Adrenal gland (tissue), 12 donors: Measurements from ENCODE around the gene RABGGTA. TPM values are rescaled to one million over a fixed set of nuclear protein-coding genes. Genes with fewer than 3 reads are reported as not detected.

Source experiments
- DNase-seq, 7 donors: peaks; one replicate each; pipeline ENCODE4 v3.0.0-alpha.2; 2019 to 2020
- H3K27ac ChIP-seq, 5 donors: fragments of 200-600 bp; sonication (generic) in 4 of 5; 1 replicate in 3 of 5; 2 replicates in 2 of 5; pipeline versions ENCODE4 v1.5.1 to v1.8.0; 2016 to 2020; ENCODE audit warnings: mild to moderate bottlenecking in 1 of 5
- H3K27me3 ChIP-seq: fragments of 200-600 bp; 2 replicates; pipeline ENCODE4 v1.8.0; 2021
- H3K36me3 ChIP-seq, 2 donors: fragments of 200-600 bp; replicated peaks in 1 of 2; 1 replicate in 1 of 2; 2 replicates in 1 of 2; pipeline versions ENCODE4 v1.5.1 to v1.8.0; 2018 to 2022
- H3K4me1 ChIP-seq, 2 donors: fragments of 200-600 bp; replicated peaks in 1 of 2; 1 replicate in 1 of 2; 2 replicates in 1 of 2; pipeline versions ENCODE4 v1.5.1 to v1.8.0; 2018 to 2021
- H3K4me3 ChIP-seq, 4 donors: fragments of 200-600 bp; sonication (generic) in 3 of 4; one replicate each; pipeline ENCODE4 v1.5.1; 2016 to 2018
- H3K9me3 ChIP-seq, 3 donors: fragments of 200-600 bp; sonication (generic) in 1 of 3; replicated peaks in 1 of 3; 1 replicate in 2 of 3; 2 replicates in 1 of 3; pipeline versions ENCODE4 v1.5.1 to v1.8.0; 2016 to 2021
- POLR2A ChIP-seq, 2 donors: fragments of 450-650 bp; IDR thresholded peaks; one replicate each; pipeline ENCODE4 v1.6.1; 2017; ENCODE audit warnings: antibody characterized with exemption in 2 of 2, mild to moderate bottlenecking in 2 of 2, moderate library complexity in 1 of 2
- WGBS, 4 donors: extraction: QIAGEN DNeasy Blood & Tissue Kit in 2 of 4; methylation state at CpG; one replicate each; pipeline versions ENCODE4 v1.1.5 to v1.1.7; 2013 to 2017; 5-methylcytosine and 5-hydroxymethylcytosine counted together
- intact Hi-C, 2 donors: fragments of 100-400 bp; cut with DNase I; formaldehyde crosslinking; loops; one replicate each; pipeline versions ENCODE4 v1.14.1 to v1.15.0; 2022 to 2023
- polyA plus RNA-seq, 3 donors: library from polyadenylated mRNA; stranded (reverse); fragments of 200-250 nt in 2 of 3; fragments of 350-450 nt in 1 of 3; fragmentation: Illumina TruSeq in 1 of 3; extraction: RNeasy Lipid Tissue Mini Kit (QIAGEN cat#74804) in 1 of 3; gene quantifications; one replicate each; pipeline ENCODE4 v1.2.3, GENCODE V29; 2013 to 2014
- total RNA-seq, 9 donors: library from RNA; depleted of rRNA in 4 of 9; stranded (reverse); fragments of >200 nt in 4 of 9; fragments of 120-200 nt in 1 of 9; fragmentation: NEBNext Ultra II Directional in 1 of 9; extraction: Animal tissue kit (Norgen Biotek cat#: 25700) in 1 of 9; gene quantifications; one replicate each; pipeline versions ENCODE4 v1.1.0 to v1.2.4, GENCODE V29; 2013 to 2023
- TF ChIP-seq, protein P1 (sequence below), 6 experiments: fragments of 450-650 bp in 4 of 6; fragments of 200-600 bp in 2 of 6; sonication (generic) in 1 of 6; IDR thresholded peaks; 1 replicate in 5 of 6; 2 replicates in 1 of 6; pipeline versions ENCODE4 v1.5.1 to v1.8.0; 2016 to 2021; ENCODE audit warnings: antibody characterized with exemption in 6 of 6, mild to moderate bottlenecking in 2 of 6, moderate library complexity in 1 of 6
- donor health status: healthy with polysubstance abuse.
- donor health status: Bipolar disorder and iron deficiency.
- donor health status: DM: yes; HTN: yes; CAD: no.
- donor health status: DM: no; HTN: no; CAD: no.
- donor health status: DM: no; HTN: no; CAD: no.
- donor health status: DM: yes; HTN: yes; CAD: no.

RABGGTA gene
- total and polyA plus RNA-seq, 12 donors = 15.7 to 124 (median 32.6) TPM

- H3K4me1 ChIP-seq = peaks cover 5 to 22% of the 10 kb centered on the region in 2 donors
- DNase-seq = no peak
- TF ChIP-seq, protein P1, sequence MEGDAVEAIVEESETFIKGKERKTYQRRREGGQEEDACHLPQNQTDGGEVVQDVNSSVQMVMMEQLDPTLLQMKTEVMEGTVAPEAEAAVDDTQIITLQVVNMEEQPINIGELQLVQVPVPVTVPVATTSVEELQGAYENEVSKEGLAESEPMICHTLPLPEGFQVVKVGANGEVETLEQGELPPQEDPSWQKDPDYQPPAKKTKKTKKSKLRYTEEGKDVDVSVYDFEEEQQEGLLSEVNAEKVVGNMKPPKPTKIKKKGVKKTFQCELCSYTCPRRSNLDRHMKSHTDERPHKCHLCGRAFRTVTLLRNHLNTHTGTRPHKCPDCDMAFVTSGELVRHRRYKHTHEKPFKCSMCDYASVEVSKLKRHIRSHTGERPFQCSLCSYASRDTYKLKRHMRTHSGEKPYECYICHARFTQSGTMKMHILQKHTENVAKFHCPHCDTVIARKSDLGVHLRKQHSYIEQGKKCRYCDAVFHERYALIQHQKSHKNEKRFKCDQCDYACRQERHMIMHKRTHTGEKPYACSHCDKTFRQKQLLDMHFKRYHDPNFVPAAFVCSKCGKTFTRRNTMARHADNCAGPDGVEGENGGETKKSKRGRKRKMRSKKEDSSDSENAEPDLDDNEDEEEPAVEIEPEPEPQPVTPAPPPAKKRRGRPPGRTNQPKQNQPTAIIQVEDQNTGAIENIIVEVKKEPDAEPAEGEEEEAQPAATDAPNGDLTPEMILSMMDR (IDR thresholded peaks at IDR 0.05) = no peak
- TF ChIP-seq POLR2A (IDR thresholded peaks at IDR 0.05) = no peak
- H3K27me3 ChIP-seq = no peaks in the 10 kb centered on the region
- no peak overlapping the region for H3K4me3 ChIP-seq
- no peaks in the 10 kb centered on the region for H3K9me3 ChIP-seq
- H3K36me3 ChIP-seq = peaks cover 0 to 9% of the 10 kb centered on the region in 2 donors
- intact Hi-C loops = no loop called here
- H3K27ac ChIP-seq = no peak overlapping the region
- WGBS, 4 donors = 77 to 87% (median 80%) methylated on average over 2 of the region's 2 CpGs
Observed at GRCh38 chr14:24272467-24272866, 1.1 kb upstream of the RABGGTA start.

DNA sequence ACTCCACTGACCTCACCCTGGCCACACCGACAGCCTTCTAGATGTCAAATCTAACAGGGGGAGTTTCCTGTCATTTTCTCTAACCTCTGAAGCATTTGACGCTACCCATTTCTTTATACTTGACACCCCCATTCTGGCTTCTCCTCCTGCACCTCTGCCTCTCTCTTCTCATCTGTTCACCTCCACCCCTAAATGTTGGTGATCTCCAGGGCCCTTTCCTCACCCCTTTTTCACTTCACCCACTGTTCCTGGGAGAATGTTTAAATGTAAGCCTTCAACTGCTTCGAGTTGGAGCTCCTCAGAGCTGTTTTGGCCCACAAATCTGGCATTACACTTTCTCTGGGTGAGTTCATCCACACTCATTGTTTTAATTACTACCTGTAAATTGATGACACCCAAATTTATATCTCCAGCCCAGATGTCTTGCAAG is 452 bp upstream of the RABGGTA start:
- Histone ChIP-seq H3K27ac (peak overlapping the region in 4 of 5 donors; percentile 87 to 99 (median 92)), H3K9me3 (no peaks in the 10 kb centered on the region), H3K36me3 (peaks cover 0 to 12% of the 10 kb centered on the region in 2 donors), H3K4me1 (peaks cover 5 to 22% of the 10 kb centered on the region in 2 donors), H3K27me3 (no peaks in the 10 kb centered on the region), H3K4me3 (peak overlapping the region in 3 of 4 donors; percentile 32 to 96 (median 74))
- WGBS, 4 donors = 11 to 17% (median 14%) methylated on average over 3 of the region's 3 CpGs
- intact Hi-C loops = no loop called here
- no peak for DNase-seq
- no peak for TF ChIP-seq POLR2A (IDR thresholded peaks at IDR 0.05)
- TF ChIP-seq, protein P1 (IDR thresholded peaks at IDR 0.05) = no peak

- peak in 2 of 7 donors; percentile 37 to 60 for DNase-seq
- Histone ChIP-seq H3K9me3 (no peaks in the 10 kb centered on the region), H3K27me3 (no peaks in the 10 kb centered on the region), H3K4me1 (peaks cover 5 to 22% of the 10 kb centered on the region in 2 donors), H3K36me3 (peaks cover 0 to 20% of the 10 kb centered on the region in 2 donors), H3K4me3 (peak overlapping the region; percentile 32 to 96 (median 82)), H3K27ac (peak overlapping the region; percentile 81 to 99 (median 90))
- WGBS, 4 donors = 12 to 20% (median 13%) methylated on average over 8 to 13 of the region's 13 CpGs
- TF ChIP-seq, protein P1 (IDR thresholded peaks at IDR 0.05) = no peak
- no peak for TF ChIP-seq POLR2A (IDR thresholded peaks at IDR 0.05)
- intact Hi-C loops = no loop called here
Observed at GRCh38 chr14:24270537-24271133, 762 bp downstream of the RABGGTA start.

DNA sequence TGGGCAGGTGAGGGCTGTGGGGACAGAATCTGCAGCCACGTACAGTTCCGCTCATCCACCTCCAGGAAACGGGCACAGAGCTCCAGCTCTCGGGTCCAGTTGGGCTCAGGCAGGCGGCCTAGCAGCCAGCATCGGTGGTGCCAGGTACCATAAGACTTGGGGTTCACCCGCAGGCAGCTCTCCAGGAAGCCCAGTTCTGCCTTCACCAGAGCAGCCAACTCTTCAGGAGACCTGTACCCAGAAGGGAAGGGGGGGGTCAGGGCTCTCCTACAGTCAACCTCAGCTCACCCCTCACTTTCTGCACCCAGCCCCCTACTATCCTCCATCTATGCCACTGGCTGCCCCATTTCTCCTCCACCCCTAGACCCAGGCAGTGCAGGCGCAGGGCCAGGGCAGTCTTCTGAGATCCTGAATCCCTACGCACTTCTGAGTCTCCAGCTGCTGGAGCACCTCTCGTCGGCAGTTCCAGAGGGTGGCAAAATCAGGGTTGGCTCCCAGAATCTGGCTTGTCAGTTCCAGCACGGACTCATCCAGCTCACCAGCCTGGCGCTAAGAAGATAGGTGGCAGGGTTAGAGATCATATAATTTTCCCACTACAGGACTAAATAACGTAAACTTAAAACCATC is 1.4 kb downstream of the RABGGTA start:
- intact Hi-C loops = no loop called here
- no peak overlapping the region for H3K4me3 ChIP-seq
- WGBS, 4 donors = 96 to 97% (median 97%) methylated on average over 11 to 14 of the region's 14 CpGs
- TF ChIP-seq, protein P1 (IDR thresholded peaks at IDR 0.05) = no peak
- no peak for TF ChIP-seq POLR2A (IDR thresholded peaks at IDR 0.05)
- H3K36me3 ChIP-seq = peaks cover 0 to 20% of the 10 kb centered on the region in 2 donors
- H3K27ac ChIP-seq = no peak overlapping the region
- no peaks in the 10 kb centered on the region for H3K27me3 ChIP-seq
- no peaks in the 10 kb centered on the region for H3K9me3 ChIP-seq
- DNase-seq = no peak
- H3K4me1 ChIP-seq = peaks cover 5 to 22% of the 10 kb centered on the region in 2 donors
